Fibroblast of lung (primary cell): Measurements from ENCODE around the gene TPSG1. TPM values are rescaled to one million over a fixed set of nuclear protein-coding genes. Genes with fewer than 3 reads are reported as not detected.

Source experiments
- DNase-seq, 2 donors: peaks; one replicate each; pipeline versions ENCODE4 v3.0.0 to v3.0.0-alpha.2; 2010; ENCODE audit warnings: low read depth in 2 of 2
- H2AFZ ChIP-seq: 2 replicates; pipeline ENCODE4 v1.5.1; 2012; ENCODE audit warnings: low read length, control low read depth, inconsistent platforms
- H3K27ac ChIP-seq: 2 replicates; pipeline ENCODE4 v1.5.1; 2011; ENCODE audit warnings: low read length, control low read depth; ENCODE audit not compliant: insufficient read depth
- H3K27me3 ChIP-seq: 2 replicates; pipeline ENCODE4 v1.5.1; 2011; ENCODE audit warnings: mild to moderate bottlenecking, low read length; ENCODE audit not compliant: control insufficient read depth, insufficient read depth
- H3K36me3 ChIP-seq: 2 replicates; pipeline ENCODE4 v1.5.1; 2011; ENCODE audit warnings: low read length; ENCODE audit not compliant: control insufficient read depth, insufficient read depth
- H3K4me1 ChIP-seq: 2 replicates; pipeline ENCODE4 v1.5.1; 2011; ENCODE audit warnings: low read length; ENCODE audit not compliant: control insufficient read depth, insufficient read depth; ENCODE audit errors: extremely low read depth
- H3K4me2 ChIP-seq: 2 replicates; pipeline ENCODE4 v1.5.1; 2011; ENCODE audit warnings: low read length, control low read depth; ENCODE audit not compliant: insufficient read depth; ENCODE audit errors: extremely low read depth
- H3K4me3 ChIP-seq, 4 experiments: fragments of 200-600 bp in 1 of 4; sonication (generic) in 1 of 4; replicated peaks in 1 of 4; 2 replicates each; pipeline ENCODE4 v1.5.1; 2011 to 2016; ENCODE audit warnings: low read length in 4 of 4, low read depth in 3 of 4, mild to moderate bottlenecking in 3 of 4, control low read depth in 2 of 4, inconsistent platforms in 1 of 4, mixed read lengths in 1 of 4; ENCODE audit not compliant: insufficient read depth in 1 of 4; ENCODE audit errors: control extremely low read depth in 1 of 4
- H3K79me2 ChIP-seq: 2 replicates; pipeline ENCODE4 v1.5.1; 2012; ENCODE audit warnings: mild to moderate bottlenecking, low read length, inconsistent platforms; ENCODE audit not compliant: control insufficient read depth, insufficient read depth
- H3K9ac ChIP-seq: 2 replicates; pipeline ENCODE4 v1.5.1; 2011; ENCODE audit warnings: mild to moderate bottlenecking, low read length, control low read depth; ENCODE audit not compliant: insufficient read depth
- H3K9me3 ChIP-seq: 2 replicates; pipeline ENCODE4 v1.5.1; 2012; ENCODE audit warnings: low read depth, low read length; ENCODE audit not compliant: control insufficient read depth, insufficient read depth
- H4K20me1 ChIP-seq: 2 replicates; pipeline ENCODE4 v1.5.1; 2011; ENCODE audit warnings: low read length; ENCODE audit not compliant: control insufficient read depth, insufficient read depth; ENCODE audit errors: extremely low read depth
- EZH2 ChIP-seq: IDR thresholded peaks from 2 replicates; pipeline ENCODE4 v1.5.1; 2012; ENCODE audit warnings: low read length, control low read depth, mild to moderate bottlenecking; ENCODE audit errors: missing control alignments
- polyA plus RNA-seq, 2 donors: library from polyadenylated mRNA; depleted of rRNA in 1 of 2; stranded (reverse) in 1 of 2; unstranded in 1 of 2; fragments of >200 nt; gene quantifications; 2 replicates each; pipeline ENCODE4 v1.2.1, GENCODE V29; 2011 to 2012; ENCODE audit warnings: missing spikeins in 1 of 2
- total RNA-seq: library from RNA; depleted of rRNA; stranded (reverse); fragments of >200 nt; gene quantifications from 2 replicates; pipeline ENCODE4 v1.2.1, GENCODE V29; 2014
- TF ChIP-seq, protein P1 (sequence below), 2 donors: IDR thresholded peaks in 1 of 2; conservative IDR thresholded peaks in 1 of 2; 1 replicate in 1 of 2; 2 replicates in 1 of 2; pipeline ENCODE4 v1.5.1; 2011 to 2012; ENCODE audit warnings: low read length in 2 of 2, control low read depth in 1 of 2, inconsistent platforms in 1 of 2, low read depth in 1 of 2, mild to moderate bottlenecking in 1 of 2

Gene TPSG1
- total and polyA plus RNA-seq, 2 donors (not counting 1 experiment from before 2014, with no cell fraction given), result not detected

DNA sequence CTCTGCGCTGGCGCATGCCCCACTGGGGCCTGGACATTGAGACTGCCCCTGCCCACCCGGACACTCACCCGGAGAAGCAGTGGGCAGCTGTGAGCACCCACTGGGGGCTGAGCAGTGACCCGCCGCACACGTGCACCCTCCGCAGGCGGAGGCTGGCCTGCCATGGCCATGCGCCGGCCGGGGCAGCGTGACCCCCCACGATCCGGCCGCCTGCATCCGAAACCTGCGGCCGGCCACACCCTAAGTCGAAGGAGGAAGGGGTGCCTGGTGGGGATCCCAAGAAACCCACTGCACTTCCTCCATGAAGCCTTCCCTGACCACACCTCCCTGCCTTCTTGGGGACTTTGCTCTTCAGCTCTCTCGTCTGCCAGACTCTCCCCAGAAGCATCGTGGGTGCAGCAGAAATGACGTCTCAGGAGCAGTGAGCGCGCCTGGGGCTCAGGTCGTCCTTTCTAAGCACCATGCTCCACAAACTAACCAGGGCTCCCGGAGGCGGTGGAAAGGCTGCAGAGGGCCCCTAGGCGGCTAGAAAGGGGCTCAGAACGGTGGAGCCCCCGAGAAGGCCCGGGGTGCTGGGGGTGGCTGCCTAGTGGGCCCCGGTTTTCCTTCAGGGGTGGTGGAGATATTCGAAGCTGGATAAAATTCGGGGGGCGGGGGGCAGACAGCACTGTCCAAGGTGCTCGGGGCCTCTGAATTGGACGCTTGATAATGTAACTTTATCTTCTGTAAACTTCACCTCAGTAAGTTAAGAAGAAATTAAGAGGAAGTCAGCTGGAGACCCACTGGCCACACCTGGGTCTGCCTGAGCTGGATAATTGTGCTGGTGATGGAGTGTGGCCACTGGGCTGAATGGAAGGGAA, 1.5 kb downstream of the TPSG1 start:
- H3K9ac ChIP-seq, result no peak overlapping the region
- H4K20me1 ChIP-seq, result no peaks in the 10 kb centered on the region
- H3K36me3 ChIP-seq, result no peaks in the 10 kb centered on the region
- H3K4me3 ChIP-seq, result no peak overlapping the region
- no peak for DNase-seq
- no peak for TF ChIP-seq EZH2
- TF ChIP-seq, protein P1, sequence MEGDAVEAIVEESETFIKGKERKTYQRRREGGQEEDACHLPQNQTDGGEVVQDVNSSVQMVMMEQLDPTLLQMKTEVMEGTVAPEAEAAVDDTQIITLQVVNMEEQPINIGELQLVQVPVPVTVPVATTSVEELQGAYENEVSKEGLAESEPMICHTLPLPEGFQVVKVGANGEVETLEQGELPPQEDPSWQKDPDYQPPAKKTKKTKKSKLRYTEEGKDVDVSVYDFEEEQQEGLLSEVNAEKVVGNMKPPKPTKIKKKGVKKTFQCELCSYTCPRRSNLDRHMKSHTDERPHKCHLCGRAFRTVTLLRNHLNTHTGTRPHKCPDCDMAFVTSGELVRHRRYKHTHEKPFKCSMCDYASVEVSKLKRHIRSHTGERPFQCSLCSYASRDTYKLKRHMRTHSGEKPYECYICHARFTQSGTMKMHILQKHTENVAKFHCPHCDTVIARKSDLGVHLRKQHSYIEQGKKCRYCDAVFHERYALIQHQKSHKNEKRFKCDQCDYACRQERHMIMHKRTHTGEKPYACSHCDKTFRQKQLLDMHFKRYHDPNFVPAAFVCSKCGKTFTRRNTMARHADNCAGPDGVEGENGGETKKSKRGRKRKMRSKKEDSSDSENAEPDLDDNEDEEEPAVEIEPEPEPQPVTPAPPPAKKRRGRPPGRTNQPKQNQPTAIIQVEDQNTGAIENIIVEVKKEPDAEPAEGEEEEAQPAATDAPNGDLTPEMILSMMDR (conservative IDR thresholded peaks at IDR 0.05 in 1 of 2, IDR thresholded peaks at IDR 0.05 in 1 of 2; ENCODE audit: low read depth in 1 of 2, low read length in 2 of 2), result no peak
- no peaks in the 10 kb centered on the region for H3K27me3 ChIP-seq
- H3K4me1 ChIP-seq, result no peaks in the 10 kb centered on the region
- no peak overlapping the region for H3K4me2 ChIP-seq
- H2AFZ ChIP-seq, result no peak overlapping the region
- no peak overlapping the region for H3K27ac ChIP-seq
- no peaks in the 10 kb centered on the region for H3K9me3 ChIP-seq
- no peaks in the 10 kb centered on the region for H3K79me2 ChIP-seq

DNA sequence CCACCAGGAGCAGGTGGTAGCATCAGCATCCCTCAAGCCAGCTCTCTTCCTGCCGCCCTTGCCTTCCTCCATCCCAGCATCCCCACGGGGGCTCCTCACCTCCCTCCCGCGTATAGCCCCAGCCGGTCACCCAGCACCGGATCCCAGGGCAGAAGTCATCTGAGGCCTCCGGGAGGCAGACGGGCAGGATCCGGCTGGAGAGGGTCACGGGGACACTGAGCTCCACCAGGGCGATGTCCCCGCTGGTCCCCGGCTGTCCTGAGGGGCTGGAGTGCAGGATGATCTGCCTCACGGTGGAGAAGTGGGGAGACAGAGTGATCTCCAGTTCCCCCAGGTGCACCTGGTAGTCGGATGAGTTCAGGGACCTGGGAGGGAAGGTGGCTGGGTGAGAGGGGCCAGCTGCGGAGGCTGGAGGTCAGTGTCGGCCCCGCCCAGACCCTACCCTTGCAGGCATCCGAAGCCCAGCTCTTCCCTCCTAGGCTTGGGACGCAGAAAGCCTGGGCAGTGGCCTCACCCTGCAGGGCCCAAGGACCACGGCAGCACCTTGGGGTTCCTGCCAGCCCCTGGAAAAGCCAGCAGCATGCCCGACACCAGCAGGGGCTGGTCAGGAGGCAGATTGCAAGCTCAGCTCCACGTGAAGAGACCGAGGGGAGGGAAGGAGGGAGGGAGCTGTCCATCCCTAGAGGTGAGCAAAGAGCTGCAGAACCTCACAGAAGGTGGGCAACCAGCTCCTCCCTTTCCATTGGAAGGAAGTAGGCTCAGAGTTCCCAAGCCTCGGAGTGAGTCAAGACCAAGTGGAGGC, 2.3 kb downstream of the TPSG1 start:
- Histone ChIP-seq H3K9ac (no peak overlapping the region), H3K79me2 (no peaks in the 10 kb centered on the region), H3K4me2 (no peak overlapping the region), H3K4me1 (no peaks in the 10 kb centered on the region), H3K9me3 (no peaks in the 10 kb centered on the region), H3K27me3 (no peaks in the 10 kb centered on the region), H3K27ac (no peak overlapping the region), H4K20me1 (no peaks in the 10 kb centered on the region), H3K4me3 (no peak overlapping the region), H3K36me3 (no peaks in the 10 kb centered on the region), H2AFZ (no peak overlapping the region)
- no peak for TF ChIP-seq EZH2
- TF ChIP-seq, protein P1 (conservative IDR thresholded peaks at IDR 0.05 in 1 of 2, IDR thresholded peaks at IDR 0.05 in 1 of 2; ENCODE audit: low read depth in 1 of 2, low read length in 2 of 2), result no peak
- no peak for DNase-seq
